Activated T-cell treated with anti-CD3 and anti-CD28 coated beads, Interleukin-2, amount 50 U/mL, for 24 hours (primary cell): ENCODE results near the gene LRRC74A.
"Not testable (repeated sequence)": the region's sequence is repeated elsewhere in the genome, so short reads cannot be mapped to it uniquely, and the experiment has no call there.

Experiments
- DNase-seq: peaks from one replicate; pipeline ENCODE4 v3.0.0-alpha.2; 2020
- H3K27ac Mint-ChIP-seq: 2 replicates; pipeline ENCODE4 v1.8.0; 2020; ENCODE audit warnings: mild to moderate bottlenecking, mixed read lengths
- H3K27me3 Mint-ChIP-seq: 2 replicates; pipeline ENCODE4 v1.8.0; 2020; ENCODE audit warnings: mixed read lengths
- H3K36me3 Mint-ChIP-seq: 2 replicates; pipeline ENCODE4 v1.8.0; 2020; ENCODE audit warnings: low read depth, mixed read lengths
- H3K4me1 Mint-ChIP-seq: 2 replicates; pipeline ENCODE4 v1.8.0; 2020; ENCODE audit warnings: low read depth, mixed read lengths
- H3K4me3 Mint-ChIP-seq: 2 replicates; pipeline ENCODE4 v1.8.0; 2020; ENCODE audit warnings: mild to moderate bottlenecking, moderate library complexity, mixed read lengths
- H3K9me3 Mint-ChIP-seq: 2 replicates; pipeline ENCODE4 v1.8.0; 2020; ENCODE audit warnings: mixed read lengths

LRRC74A gene

GRCh38 chr14:76904740-76905569 is 78.7 kb downstream of the LRRC74A start:
- Mint-ChIP-seq H3K4me3 (no peak overlapping the region), H3K9me3 (no peaks in the 10 kb centered on the region), H3K27ac (peak overlapping the region; percentile 71), H3K36me3 (no peaks in the 10 kb centered on the region), H3K27me3 (no peaks in the 10 kb centered on the region), H3K4me1 (peaks cover 28% of the 10 kb centered on the region)
- DNase-seq: peak; percentile 84

GRCh38 chr14:76908834-76909233 is 82.6 kb downstream of the LRRC74A start:
- DNase-seq: no peak

GRCh38 chr14:76909266-76909665 is 83.1 kb downstream of the LRRC74A start:
- Mint-ChIP-seq H3K9me3 (no peaks in the 10 kb centered on the region), H3K4me1 (peaks cover 31% of the 10 kb centered on the region), H3K27ac (peak overlapping the region; percentile 80), H3K27me3 (no peaks in the 10 kb centered on the region), H3K36me3 (no peaks in the 10 kb centered on the region), H3K4me3 (no peak overlapping the region)
- DNase-seq: no peak

More at GRCh38 chr14:76908834-76909233, 82.6 kb downstream of the LRRC74A start:
- H3K4me1 Mint-ChIP-seq: peaks cover 35% of the 10 kb centered on the region
- H3K27ac Mint-ChIP-seq: peak overlapping the region; percentile 80
- H3K36me3 Mint-ChIP-seq: no peaks in the 10 kb centered on the region
- no peak overlapping the region for H3K4me3 Mint-ChIP-seq
- no peaks in the 10 kb centered on the region for H3K27me3 Mint-ChIP-seq
- no peaks in the 10 kb centered on the region for H3K9me3 Mint-ChIP-seq

GRCh38 chr14:76910371-76910890 is 84.2 kb downstream of the LRRC74A start:
- no peak for DNase-seq
- Mint-ChIP-seq H3K27ac (no peak overlapping the region), H3K27me3 (no peaks in the 10 kb centered on the region), H3K36me3 (no peaks in the 10 kb centered on the region), H3K4me1 (peaks cover 19% of the 10 kb centered on the region), H3K4me3 (no peak overlapping the region), H3K9me3 (no peaks in the 10 kb centered on the region)

- no peak overlapping the region for H3K4me3 Mint-ChIP-seq
- DNase-seq: no peak
- peaks cover 19% of the 10 kb centered on the region for H3K4me1 Mint-ChIP-seq
- H3K27me3 Mint-ChIP-seq: no peaks in the 10 kb centered on the region
- H3K36me3 Mint-ChIP-seq: no peaks in the 10 kb centered on the region
- H3K27ac Mint-ChIP-seq: no peak overlapping the region
- H3K9me3 Mint-ChIP-seq: no peaks in the 10 kb centered on the region
These were observed 85.3 kb downstream of the LRRC74A start for GRCh38 chr14:76911473-76911872.

GRCh38 chr14:76914533-76915081 is 88.4 kb downstream of the LRRC74A start:
- not testable (repeated sequence) for H3K9me3 Mint-ChIP-seq, H3K36me3 Mint-ChIP-seq, H3K4me3 Mint-ChIP-seq, H3K27ac Mint-ChIP-seq, H3K27me3 Mint-ChIP-seq, DNase-seq
- peaks cover 23% of the 10 kb centered on the region for H3K4me1 Mint-ChIP-seq

- Mint-ChIP-seq H3K4me3 (no peak overlapping the region), H3K36me3 (no peaks in the 10 kb centered on the region), H3K27ac (no peak overlapping the region), H3K27me3 (no peaks in the 10 kb centered on the region), H3K9me3 (no peaks in the 10 kb centered on the region), H3K4me1 (peaks cover 35% of the 10 kb centered on the region)
- no peak for DNase-seq
These were observed 90.0 kb downstream of the LRRC74A start for GRCh38 chr14:76916040-76916715.

- H3K27me3 Mint-ChIP-seq: no peaks in the 10 kb centered on the region
- H3K4me3 Mint-ChIP-seq: no peak overlapping the region
- no peak overlapping the region for H3K27ac Mint-ChIP-seq
- H3K4me1 Mint-ChIP-seq: peaks cover 38% of the 10 kb centered on the region
- DNase-seq: no peak
- H3K36me3 Mint-ChIP-seq: no peaks in the 10 kb centered on the region
- no peaks in the 10 kb centered on the region for H3K9me3 Mint-ChIP-seq
These were observed 91.0 kb downstream of the LRRC74A start for GRCh38 chr14:76917158-76917596.

GRCh38 chr14:76917745-76918255 is 91.6 kb downstream of the LRRC74A start:
- no peaks in the 10 kb centered on the region for H3K27me3 Mint-ChIP-seq
- H3K4me1 Mint-ChIP-seq: peaks cover 42% of the 10 kb centered on the region
- H3K27ac Mint-ChIP-seq: no peak overlapping the region
- H3K9me3 Mint-ChIP-seq: no peaks in the 10 kb centered on the region
- no peak overlapping the region for H3K4me3 Mint-ChIP-seq
- no peaks in the 10 kb centered on the region for H3K36me3 Mint-ChIP-seq
- DNase-seq: no peak

GRCh38 chr14:76918256-76918781 is 92.1 kb downstream of the LRRC74A start:
- Mint-ChIP-seq H3K27me3 (no peaks in the 10 kb centered on the region), H3K4me3 (no peak overlapping the region), H3K9me3 (no peaks in the 10 kb centered on the region), H3K36me3 (no peaks in the 10 kb centered on the region), H3K27ac (no peak overlapping the region), H3K4me1 (peaks cover 41% of the 10 kb centered on the region)
- no peak for DNase-seq

GRCh38 chr14:76918782-76919394 is 92.7 kb downstream of the LRRC74A start:
- no peaks in the 10 kb centered on the region for H3K27me3 Mint-ChIP-seq
- no peak for DNase-seq
- H3K4me3 Mint-ChIP-seq: no peak overlapping the region
- H3K36me3 Mint-ChIP-seq: no peaks in the 10 kb centered on the region
- H3K4me1 Mint-ChIP-seq: peaks cover 40% of the 10 kb centered on the region
- H3K9me3 Mint-ChIP-seq: no peaks in the 10 kb centered on the region
- no peak overlapping the region for H3K27ac Mint-ChIP-seq
